Right hindlimb (tissue), 1 donor: ENCODE data around the gene MAGI2.

Experiments
- DNase-seq: peaks from one replicate; pipeline ENCODE4 v3.0.0-alpha.2; 2018

Gene MAGI2

DNA sequence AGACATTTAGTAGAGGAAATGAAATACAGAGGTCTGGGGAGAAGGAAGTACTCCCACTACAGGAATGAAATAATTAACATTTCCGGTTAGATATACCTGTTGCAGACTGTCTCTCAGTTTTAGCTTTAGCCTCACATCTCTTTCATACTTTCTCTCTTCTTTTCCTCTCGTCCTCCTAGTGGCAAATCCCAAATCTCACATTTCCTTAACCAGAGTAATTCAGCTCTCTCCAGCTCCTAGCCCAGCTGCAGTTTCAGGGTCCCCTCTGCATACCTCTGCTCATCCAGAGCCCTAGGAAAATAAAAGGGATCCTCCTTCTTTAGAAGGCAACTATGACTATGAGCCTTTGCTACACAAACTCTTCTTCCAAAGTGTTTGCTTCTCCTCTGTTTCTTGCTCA is 1011.7 kb downstream of the MAGI2 start:
- DNase-seq = no peak

DNA sequence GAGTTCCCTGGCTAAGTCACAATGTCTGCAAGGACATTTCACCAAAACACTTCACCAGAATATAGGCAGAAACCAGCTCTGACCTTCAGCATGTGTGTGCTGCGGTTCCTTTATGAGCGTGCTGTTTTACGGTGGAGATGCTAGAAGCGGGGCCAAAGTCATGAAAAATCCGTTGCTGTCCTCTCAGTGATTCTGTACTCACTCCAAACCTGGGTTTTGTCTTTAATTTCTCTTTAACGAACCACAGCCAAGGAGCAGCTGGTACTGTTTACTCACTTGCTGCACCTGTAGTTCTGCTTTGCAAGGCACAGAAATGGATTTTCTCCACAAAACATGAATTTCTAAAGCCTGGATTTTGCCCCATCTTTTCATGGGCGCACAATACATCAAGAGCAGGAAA is 1015.0 kb downstream of the MAGI2 start:
- DNase-seq = no peak

DNA sequence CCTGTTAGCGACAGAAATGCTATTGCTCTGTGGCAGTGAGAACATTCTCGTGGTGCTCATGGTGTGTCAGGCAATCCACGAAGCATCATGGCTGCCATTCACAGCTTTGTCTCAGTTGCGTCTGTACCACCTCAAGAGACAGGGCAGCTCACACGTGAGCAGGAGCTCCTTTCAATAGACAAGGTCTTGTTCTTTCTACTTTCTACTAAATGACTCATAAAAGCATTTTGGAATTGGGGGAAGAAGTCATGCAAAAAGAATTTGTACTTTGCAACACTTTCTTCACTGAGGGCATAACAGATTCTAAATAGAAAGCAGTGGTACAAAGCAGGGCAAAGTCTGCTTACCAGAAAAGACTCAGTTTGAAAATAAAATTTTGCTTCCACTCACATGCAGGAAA is 1016.3 kb downstream of the MAGI2 start:
- no peak for DNase-seq

DNA sequence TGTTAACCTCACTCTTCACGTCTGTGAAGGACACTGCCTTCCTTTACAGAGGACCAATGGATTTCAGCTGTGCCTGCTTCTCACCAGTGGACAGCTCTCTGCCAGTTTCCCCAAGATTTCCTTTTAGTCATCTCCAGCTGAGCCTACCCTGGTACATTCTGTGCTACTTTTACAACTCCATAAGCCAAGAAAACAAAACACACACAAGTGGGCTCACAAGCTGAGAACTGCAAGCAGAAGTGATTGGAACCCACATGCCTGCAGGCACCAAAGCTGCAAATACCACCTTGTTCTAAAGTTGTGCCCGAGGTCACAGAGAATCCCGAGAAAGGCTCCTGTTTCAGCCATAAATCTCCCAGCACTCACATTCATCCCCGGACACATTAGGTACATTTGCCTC is 1018.1 kb downstream of the MAGI2 start:
- no peak for DNase-seq

DNA sequence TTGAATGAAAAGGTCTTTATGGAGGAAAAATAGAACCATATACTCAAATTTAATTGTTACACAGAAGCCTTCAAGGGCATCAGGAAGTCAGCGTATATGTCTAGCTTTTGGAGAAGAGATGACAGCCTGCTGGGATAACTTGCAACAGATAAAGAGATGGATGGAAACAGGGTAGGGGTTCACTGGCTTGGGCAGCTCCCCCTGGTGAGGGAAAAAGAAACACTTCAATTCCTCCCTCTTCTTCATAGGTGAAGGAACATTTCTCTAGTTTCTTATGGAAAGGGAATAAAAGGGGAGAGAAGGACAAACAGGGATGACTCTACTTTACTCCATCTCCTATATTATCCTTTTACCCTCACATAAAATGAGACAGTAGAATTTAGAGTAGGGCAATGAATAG is 1019.2 kb downstream of the MAGI2 start:
- DNase-seq = no peak

DNA sequence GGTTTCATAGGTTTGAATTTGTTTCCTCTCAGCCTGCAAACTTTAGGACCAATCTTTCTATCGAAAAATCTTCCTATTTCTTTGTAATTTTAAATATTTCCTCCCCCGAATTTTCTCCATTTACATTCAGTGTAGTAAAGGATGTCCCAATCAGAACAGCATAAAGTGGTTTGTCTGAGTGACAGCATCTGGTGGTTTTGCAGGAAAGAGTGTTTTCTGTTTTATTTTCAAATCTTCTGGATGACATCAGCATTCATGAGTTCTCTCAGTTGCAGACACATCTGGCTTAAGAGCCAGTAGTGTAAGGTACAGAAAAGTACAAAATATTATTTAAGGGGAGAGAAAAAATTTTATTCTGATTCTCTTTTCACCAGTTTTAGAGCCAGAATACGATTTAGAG is 1020.0 kb downstream of the MAGI2 start:
- DNase-seq = no peak

DNA sequence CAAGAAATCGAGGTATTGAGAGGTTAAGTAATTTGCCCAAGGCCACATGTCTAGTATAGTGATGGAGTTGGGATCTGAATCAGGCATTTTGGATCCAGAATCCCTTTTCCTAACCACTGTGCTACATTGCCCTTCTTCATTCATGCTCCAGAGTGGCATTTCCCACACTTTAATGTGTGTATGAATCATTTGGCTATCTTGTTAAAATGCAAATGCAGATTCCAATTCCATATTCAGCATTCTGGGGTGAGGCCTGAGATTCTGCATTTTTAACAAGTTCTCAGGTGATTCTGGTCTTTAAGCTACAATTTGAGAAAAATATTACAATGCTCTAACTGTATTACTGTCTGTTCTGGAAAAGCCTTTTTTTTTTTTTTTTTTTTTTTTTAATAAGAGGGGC is 1023.6 kb downstream of the MAGI2 start:
- no peak for DNase-seq

DNA sequence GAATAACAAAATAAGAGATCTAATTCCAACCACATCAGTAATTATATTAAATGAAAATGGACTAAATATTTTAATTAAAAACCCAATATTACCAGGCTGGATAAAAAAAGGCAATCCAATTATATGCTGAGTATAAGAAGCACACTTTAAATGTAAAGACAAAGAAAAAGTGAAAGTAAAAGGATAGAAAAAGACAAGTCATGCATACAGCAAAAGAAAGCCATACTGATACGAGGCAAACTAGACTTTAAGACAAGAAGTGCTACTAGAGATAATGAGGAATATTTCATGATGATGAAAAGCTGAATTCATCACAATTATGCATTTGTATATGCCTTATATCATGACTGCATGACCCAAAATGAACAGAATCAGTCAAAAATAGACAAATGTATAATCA is 1026.3 kb downstream of the MAGI2 start:
- DNase-seq = no peak

DNA sequence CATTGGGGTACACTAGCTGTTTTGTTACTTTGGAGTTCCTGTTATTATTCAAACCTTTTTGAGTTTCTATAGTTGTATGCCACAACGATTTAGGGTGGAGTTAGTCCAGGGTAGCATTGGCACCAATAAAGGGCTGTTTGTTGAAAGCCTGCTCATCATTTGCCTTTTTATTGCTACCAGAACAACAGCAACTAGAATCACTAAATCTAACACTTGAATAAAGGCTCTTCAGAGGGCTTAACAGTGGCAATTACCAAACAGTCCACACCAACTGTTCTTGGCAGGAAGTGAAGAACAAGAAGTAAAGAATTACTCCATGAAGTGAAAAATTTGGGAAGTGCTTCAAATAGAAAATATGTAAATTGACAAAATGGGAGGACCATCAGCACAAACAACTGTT is 1033.5 kb downstream of the MAGI2 start:
- no peak for DNase-seq

DNA sequence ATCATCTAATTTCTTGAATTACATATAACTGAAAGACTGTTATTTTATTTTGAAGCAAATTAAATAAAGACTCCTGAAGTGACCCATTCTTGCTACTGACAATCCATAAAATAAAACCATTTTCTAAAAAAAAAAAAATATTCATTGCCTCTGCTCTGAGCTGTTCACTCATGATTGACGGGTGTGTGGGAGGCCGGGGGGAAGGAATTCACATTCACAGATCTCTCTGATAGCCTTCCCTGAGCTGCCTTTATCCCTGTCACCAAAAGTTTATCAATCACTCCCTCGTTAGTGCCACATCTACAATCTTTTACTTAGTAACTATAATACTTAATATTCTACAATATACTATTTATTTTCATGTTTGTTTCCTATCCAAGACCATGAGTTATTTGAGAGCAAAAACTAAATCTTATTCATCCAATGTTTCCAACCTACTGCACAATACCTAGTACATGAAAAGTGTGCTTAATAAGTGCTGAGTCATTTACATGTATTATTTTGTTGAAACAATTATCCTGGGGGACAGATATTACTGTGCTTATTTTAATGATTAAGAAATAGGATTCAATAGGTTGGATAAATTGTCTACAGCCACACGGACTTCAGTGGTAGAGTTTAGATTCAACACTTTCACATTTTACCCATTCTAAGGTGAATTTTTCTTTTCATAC is 1036.2 kb downstream of the MAGI2 start:
- DNase-seq = no peak

DNA sequence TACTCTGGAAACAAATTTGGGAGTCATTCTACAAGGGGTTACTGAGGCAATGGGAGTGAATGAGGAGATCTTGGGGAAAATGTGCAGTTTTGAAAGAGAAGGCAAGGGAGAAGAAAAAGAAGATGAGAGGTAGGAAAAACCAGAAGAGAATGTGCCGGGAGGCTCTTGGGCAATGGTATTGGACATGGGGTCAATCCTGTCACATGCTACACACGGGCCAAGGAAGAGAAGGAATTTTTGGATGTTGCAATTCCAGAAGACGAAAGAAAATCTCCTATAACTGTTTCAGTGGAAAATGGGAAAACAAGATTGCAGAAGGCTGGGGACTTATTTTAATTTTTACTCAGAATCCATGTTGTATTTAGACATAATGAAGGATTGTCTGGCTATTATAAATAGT is 1039.9 kb downstream of the MAGI2 start:
- DNase-seq = no peak

DNA sequence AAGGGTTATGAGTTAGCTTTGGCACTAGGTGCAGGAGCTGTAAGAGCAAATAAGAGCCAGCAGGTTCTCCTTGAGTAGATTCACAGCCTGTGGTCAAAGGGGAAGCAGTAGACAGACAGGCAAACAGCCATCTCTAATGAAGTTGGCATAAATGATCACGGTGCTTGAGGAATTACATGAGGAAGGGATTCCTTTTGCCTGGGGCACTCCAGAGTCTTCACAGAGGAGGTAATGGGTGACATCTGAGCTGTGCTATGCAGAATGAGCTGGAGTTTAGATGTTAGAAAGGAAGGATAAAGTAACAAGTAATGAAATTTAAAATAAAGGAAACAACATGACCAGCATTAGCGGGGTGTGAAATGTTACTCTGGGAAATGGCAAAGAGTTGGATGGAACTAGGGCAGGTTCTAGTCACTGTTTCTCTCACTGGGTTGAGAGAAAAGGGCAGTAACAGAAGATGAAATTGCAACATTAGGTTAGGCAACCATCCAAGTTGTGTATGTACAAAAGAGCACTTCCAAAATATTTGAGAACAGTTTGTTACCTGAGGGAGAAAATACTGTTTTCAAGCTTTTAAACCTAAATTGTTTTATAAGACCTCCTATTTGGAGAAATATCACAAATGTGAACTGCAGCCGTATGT is 1041.1 kb downstream of the MAGI2 start:
- no peak for DNase-seq

DNA sequence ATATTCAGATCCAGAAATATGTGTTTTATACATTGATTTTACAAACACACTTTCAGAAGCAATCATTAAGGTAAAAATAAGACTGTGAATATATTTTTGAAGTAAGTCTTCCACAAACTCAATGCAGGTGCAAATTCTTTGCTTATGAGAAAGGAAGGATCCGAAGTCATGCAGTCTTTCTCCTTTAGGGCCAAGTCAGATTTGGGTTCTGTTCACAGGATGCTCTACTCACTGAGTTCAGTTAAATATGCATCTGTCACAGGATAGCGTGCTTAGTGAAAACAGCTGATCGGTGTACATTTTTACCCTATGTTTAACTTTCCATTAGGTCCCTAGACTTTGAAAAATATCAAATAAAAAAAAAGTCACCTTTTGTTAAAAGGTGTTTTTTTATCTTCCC is 1046.4 kb downstream of the MAGI2 start:
- no peak for DNase-seq

DNA sequence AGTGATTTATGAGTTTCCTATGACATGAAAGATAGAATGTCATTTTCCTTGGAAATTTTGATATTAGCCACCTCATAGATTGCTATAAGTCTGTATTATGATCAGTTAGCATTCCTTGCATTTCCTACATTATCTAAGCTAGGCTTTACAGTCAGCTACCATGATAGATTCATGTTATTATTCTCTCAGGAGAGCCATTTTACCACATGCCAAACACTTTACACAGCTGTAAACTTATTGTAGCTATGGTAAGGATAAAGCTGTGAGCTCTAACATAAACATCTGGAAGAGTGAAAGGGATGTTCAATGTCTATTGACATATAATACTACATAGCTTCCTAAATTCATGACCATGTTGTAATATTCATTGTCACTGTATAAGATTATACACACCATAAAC is 1046.9 kb downstream of the MAGI2 start:
- DNase-seq = no peak

DNA sequence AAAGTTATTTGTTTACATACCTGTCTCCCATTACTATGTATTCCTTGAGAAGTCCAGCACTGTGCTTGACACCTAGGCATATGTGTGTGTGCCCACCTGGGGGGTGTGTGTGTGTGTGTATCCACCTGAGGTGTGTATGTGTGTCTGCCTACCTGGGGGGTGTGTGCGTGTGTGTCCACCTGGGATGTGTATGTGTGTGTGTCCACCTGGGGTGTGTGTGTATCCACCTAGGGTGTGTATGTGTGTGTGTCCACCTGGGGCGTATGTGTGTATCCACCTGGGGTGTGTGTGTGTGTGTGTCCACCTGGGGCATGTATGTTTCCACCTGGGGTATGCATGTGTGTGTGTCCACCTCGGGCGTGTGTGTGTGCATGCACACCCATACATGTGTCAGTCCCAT is 1051.4 kb downstream of the MAGI2 start:
- DNase-seq = no peak

DNA sequence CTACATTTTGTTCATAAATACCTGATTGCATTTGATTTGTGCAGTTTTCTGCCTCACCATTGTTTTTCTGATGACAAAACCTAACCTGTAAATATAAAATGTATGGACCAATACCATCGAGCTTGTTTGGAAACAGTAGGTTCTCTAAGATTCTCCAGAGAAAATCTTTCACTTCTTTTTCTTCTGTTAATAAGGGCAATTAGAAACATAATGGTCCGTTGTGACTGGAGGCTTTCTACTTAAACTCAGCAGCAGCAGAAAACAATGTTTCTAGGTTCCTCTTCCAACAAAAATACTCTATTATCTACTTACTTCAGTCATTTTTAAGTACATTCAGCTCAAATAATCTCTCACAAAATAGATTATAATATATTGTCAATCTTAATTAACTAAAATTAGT is 1053.4 kb downstream of the MAGI2 start:
- no peak for DNase-seq

DNA sequence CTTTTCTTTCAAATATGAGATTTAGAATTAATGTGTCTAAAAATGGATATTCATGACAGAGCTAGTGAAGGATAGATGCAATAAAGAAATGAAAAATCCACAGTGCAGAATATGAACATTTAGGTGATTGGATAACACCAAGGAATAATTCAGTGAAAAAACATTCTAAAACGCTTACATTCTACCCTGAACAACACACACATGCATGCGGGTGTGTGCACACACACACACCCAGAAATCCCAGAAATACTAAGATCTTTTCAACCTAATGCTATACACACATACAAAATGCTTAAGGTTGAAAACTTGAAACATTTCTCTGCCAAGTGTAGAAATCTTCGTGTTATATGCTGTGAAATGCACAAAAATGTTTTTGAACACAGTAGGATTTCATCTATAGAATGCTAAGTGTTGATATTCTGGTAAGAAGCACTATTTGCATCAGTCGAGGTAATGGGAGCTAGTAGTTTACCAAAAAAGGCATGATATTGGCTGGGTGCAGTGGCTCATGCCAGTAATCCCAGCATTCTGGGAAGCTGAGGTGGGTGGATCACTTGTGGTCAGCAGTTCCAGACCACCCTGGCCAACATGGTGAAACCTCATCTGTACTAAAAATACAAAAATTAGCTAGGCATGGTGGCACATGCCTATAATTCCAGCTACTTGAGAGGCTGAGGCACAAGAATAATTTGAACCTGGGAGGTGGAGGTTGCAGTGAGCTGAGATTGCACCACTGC is 1054.3 kb downstream of the MAGI2 start:
- DNase-seq = no peak

DNA sequence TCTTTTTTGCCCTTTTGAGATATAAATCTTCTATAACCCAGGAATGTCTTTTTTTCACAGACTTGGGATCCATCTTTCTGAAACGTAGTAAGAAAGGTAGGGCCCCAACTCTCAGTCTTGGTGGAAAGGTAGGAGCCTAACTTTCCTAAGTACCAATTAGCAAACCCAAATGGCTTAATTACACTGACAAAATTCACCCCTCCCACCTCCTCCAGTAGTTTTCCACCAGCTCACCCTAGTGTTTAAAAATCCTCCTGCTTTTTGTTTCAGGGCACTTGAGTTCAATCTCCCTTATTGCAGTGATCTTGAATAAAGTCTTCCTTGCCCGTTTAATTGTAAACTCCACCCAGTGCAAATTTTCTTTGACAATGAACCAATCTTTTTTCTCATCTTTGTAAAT is 1054.9 kb downstream of the MAGI2 start:
- DNase-seq = no peak

DNA sequence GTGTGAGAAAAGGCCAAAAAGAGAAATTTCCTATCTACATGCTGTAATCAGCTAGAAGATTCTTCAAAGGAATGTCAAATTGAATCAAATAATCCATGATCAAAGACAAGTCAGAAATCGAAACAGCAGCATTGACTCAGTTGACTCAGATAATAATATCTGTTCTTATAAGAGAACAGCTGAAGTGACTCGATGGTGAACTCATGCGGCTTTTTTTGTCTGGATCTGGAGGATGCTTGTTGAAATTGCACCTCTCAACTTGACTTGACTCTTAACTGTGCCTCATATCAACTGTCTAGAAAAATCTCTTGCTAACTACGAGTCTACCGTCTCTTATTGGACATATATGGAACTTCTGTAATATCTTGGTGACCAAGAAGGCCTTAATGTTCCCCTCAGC is 1055.4 kb downstream of the MAGI2 start:
- DNase-seq = no peak

DNA sequence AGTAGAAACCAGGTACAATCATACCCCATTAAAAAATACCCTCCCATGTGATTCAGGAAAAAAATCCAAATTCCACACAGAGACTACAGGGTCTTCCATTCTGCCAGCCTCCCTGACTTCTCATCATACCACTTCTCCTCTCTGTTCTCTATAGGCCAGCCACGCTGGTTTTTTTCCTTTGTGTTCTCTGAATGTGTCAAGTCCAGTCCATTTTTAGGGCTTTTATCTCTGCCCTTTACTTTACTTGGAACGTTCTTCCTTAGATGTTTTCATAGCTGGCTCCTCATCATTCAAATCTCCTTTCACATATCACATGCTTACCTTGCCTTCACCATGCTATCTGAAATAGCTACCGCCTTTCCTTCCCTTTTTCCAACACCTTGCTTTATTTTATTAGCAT is 1057.3 kb downstream of the MAGI2 start:
- no peak for DNase-seq

DNA sequence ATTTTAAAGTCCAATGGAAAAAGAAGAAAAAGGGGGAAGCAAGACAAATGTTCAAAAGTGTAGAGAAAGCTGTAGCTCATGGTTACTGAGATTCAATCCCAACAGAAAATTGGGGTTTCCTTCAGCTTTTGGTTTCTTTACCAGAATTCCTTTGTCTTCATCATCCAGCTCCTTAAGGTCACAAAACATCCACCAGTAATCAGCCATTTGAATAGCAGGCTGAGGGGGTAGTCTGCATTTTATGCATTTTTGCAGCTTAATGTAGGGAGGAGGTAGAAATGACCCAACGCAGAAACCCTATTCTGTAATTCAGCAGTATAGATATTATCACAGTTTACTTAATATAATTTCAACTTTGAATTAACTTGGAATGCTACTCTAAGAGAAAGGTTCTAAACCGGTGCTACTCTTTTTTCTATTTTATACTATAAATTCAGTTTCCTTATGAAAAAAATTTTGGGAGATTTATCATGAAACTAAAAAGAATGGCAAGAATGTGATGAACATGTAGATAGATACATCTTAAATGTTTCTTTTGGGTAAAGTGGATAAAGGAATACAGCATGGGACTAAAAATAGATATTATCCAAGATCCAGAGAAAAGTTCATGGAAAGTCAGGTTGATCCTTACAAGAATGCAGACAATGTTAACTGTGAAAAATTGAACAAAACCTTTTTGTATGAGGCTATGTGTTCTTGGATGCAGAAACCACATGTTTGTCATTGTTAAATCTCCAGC is 1058.0 kb downstream of the MAGI2 start:
- no peak for DNase-seq

DNA sequence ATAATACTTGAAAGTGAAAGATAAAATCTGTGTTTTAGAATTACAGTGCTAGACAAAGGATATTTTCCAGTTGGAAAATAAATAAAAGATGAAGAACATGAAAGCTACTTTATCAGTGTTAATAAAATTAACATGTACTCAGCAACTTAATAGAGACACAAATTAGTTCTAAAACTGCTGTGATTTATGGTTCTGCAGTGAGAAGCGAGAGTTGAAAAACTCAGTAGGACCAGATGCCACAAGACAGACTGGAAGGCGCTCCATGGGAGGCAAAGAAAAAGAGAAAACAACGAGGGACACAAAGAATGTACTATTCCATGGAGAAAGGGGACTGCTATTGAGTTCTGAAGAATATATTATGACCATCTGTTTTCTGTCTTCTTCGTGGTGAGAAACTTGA is 1064.4 kb downstream of the MAGI2 start:
- no peak for DNase-seq

DNA sequence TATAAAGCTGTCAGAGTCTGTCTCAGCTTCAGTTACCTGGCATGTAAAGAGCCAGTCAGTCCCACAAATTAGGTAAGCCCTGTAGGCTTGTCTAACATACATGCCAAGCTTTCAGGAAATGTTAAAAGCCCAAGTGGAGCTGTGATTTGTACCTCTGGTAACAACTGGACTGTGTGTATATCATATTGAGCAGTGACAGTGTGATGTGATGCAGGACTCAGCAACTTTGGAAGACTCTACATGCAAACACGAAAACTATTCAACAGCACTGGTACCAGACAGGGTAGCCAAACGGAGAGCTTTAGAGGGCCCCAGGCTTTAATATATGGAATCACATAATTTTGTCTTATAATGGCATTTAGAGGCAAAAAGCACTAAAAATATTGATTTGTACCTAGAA is 1066.9 kb downstream of the MAGI2 start:
- DNase-seq = no peak
